Neutrophil (primary cell): ENCODE measurements around the gene NINJ1.
A peak's percentile ranks its signal among the peaks of the same experiment; 100 is the strongest.

ENCODE experiments used
- H3K27ac ChIP-seq: fragments of 200-600 bp; sonication (generic); 2 replicates; pipeline ENCODE4 v1.5.1; 2016; ENCODE audit warnings: mild to moderate bottlenecking, moderate library complexity
- H3K27me3 ChIP-seq: fragments of 200-600 bp; sonication (generic); 2 replicates; pipeline ENCODE4 v1.6.0; 2016; ENCODE audit warnings: mild to moderate bottlenecking
- H3K36me3 ChIP-seq: fragments of 200-600 bp; sonication (generic); 2 replicates; pipeline ENCODE4 v1.5.1; 2017
- H3K4me1 ChIP-seq, 2 experiments: fragments of 200-600 bp in 1 of 2; sonication (generic) in 1 of 2; 1 replicate in 1 of 2; 2 replicates in 1 of 2; pipeline versions ENCODE4 v1.5.1 to v1.6.1; 2013 to 2016; ENCODE audit warnings: low read depth in 1 of 2, low read length in 1 of 2, mild to moderate bottlenecking in 1 of 2, moderate library complexity in 1 of 2; ENCODE audit not compliant: control insufficient read depth in 1 of 2, insufficient read depth in 1 of 2
- H3K4me3 ChIP-seq, 2 experiments: fragments of 200-600 bp in 1 of 2; sonication (generic) in 1 of 2; 1 replicate in 1 of 2; 2 replicates in 1 of 2; pipeline ENCODE4 v1.5.1; 2013 to 2016; ENCODE audit warnings: low read depth in 1 of 2, low read length in 1 of 2, mild to moderate bottlenecking in 1 of 2, moderate library complexity in 1 of 2
- H3K9me3 ChIP-seq: fragments of 200-600 bp; sonication (generic); 2 replicates; pipeline ENCODE4 v1.5.1; 2016
- TF ChIP-seq, protein P1 (sequence below): fragments of 200-600 bp; sonication (generic); IDR thresholded peaks from 2 replicates; pipeline ENCODE4 v1.5.1; 2016; ENCODE audit warnings: antibody characterized with exemption

NINJ1 gene

DNA sequence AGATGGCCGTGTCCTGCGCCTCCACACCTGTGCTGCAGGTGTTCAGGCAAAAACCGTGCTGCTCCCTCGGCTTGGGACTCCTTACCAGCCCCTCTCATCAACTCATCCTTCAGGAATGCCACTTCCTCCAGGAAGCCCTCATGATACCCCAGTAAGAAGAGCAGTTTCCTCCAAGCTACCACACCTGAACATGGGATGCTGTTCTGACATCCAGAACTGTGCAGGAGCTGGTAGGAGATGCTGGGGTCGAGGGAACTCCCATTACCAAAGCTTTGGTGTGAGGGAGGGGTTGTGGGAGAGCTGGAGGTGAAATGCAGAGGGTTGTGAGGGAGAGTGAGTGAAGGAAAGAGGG, 19.1 kb downstream of the NINJ1 start:
- H3K27ac ChIP-seq, result peak overlapping the region; percentile 100
- peak overlapping the region; percentile 10 to 57 for H3K4me3 ChIP-seq
- H3K27me3 ChIP-seq, result no peaks in the 10 kb centered on the region
- H3K4me1 ChIP-seq, result peaks cover 92 to 100% of the 10 kb centered on the region in 2 experiments
- H3K36me3 ChIP-seq, result peaks cover 19% of the 10 kb centered on the region
- TF ChIP-seq, protein P1, sequence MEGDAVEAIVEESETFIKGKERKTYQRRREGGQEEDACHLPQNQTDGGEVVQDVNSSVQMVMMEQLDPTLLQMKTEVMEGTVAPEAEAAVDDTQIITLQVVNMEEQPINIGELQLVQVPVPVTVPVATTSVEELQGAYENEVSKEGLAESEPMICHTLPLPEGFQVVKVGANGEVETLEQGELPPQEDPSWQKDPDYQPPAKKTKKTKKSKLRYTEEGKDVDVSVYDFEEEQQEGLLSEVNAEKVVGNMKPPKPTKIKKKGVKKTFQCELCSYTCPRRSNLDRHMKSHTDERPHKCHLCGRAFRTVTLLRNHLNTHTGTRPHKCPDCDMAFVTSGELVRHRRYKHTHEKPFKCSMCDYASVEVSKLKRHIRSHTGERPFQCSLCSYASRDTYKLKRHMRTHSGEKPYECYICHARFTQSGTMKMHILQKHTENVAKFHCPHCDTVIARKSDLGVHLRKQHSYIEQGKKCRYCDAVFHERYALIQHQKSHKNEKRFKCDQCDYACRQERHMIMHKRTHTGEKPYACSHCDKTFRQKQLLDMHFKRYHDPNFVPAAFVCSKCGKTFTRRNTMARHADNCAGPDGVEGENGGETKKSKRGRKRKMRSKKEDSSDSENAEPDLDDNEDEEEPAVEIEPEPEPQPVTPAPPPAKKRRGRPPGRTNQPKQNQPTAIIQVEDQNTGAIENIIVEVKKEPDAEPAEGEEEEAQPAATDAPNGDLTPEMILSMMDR, result no peak
- H3K9me3 ChIP-seq, result no peaks in the 10 kb centered on the region

DNA sequence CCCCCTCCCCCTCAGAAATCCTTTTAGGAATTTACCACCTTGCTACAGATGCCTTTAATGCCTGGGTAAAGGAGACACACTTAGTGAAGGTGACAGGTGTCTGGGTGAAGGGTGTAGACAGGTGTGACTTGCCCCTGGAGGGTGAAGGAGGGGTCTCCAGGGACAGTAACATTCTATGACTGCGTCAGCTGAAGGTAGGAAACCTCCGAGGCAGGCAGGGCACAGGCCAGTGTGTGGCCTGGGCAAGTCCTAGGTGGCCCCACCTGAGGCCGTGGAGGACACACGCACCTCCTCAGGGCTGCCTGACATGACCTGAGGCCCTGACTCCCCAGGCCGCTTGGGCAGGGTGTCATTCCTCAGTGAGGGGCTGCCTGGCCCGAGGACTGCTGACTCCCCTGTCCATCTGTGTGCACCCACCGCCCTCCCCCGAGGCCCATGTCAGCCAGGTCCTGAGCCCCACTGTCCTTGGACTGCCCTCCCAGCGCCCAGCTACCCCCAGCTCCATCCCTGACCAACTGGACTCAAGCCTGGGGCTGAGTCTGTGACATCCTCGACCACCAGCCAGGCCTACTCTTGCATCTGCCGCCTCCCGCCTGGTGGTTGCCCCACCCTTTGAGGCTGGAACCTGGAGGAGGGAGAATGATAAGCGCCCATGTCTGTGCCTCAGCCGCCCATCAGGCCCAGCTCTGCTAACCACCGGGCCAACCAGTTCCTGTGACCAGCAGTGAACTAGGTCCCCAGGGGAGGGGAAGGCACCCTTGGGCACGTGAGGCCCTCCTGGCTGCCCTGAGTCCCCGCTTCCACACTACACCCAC, 19.7 kb downstream of the NINJ1 start:
- Histone ChIP-seq H3K9me3 (no peaks in the 10 kb centered on the region), H3K27me3 (no peaks in the 10 kb centered on the region), H3K4me1 (peaks cover 93 to 100% of the 10 kb centered on the region in 2 experiments), H3K36me3 (peaks cover 19% of the 10 kb centered on the region), H3K27ac (peak overlapping the region; percentile 100), H3K4me3 (peak overlapping the region; percentile 46 to 57)
- TF ChIP-seq, protein P1, result no peak

DNA sequence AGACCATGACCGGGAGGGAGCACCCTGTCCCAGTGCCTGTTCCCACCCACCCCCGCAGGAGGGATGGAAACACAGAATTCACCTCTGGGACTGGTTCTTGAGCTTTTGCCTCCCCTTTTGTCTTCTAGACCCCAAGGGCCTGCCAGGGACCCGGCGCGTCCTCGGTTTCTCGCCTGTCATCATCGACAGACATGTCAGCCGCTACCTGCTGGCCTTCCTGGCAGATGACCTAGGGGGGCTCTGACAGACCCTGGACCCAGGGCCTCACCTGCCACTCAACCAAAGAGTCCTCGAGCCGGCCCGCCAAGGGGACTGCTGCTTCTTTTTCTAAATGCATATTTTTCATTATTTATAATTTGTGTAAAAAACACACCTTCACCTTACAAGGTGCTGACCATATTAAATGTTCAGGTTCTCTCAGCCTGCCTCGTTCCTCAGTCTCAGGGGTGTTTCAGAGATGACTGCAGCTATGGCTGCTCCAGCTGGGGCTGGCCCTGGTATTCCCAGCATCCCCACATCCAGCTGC, 21.1 kb downstream of the NINJ1 start:
- H3K36me3 ChIP-seq, result peaks cover 31% of the 10 kb centered on the region

DNA sequence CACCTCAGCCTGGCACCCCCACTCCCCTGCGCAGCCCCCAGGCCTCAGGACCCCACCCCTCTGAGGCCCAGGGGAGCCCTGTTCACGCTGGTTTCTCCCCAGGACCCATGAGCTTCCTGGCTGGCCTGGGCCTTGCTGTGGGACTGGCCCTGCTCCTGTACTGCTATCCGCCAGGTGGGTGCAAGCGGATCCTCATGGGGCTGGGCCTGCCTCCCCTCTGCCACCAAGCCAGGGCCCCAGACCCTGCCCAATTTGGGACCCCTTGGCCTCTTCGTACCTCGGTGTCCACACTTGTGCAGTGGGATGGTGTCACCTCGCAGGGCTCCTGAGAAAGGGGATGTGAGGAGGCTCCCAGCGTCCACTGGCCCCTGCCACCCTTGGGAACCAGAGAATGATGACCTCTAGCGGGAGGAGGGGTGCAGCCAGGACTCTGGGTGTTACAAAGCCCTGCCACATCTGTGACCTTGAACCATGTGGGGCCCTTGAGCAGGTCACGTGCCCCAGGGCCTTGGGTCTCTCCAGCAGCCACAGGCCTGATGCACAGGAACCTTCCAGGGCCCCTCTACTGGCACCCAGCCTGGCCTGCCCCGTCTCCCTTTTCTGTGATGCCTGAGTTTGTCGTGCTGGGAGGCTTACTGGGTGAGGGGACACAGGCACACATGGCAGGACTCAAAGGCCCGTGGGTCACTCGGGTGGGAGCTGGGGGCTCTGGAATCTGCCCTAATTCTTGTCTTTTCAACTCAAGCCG, 21.8 kb downstream of the NINJ1 start:
- Histone ChIP-seq H3K4me3 (peak overlapping the region; percentile 46 to 57), H3K4me1 (peaks cover 85 to 98% of the 10 kb centered on the region in 2 experiments), H3K36me3 (peaks cover 38% of the 10 kb centered on the region), H3K27ac (peak overlapping the region; percentile 100), H3K9me3 (no peaks in the 10 kb centered on the region), H3K27me3 (no peaks in the 10 kb centered on the region)
- TF ChIP-seq, protein P1, result peak; percentile 2

More for the DNA sequence above, 21.1 kb downstream of the NINJ1 start:
- H3K9me3 ChIP-seq, result no peaks in the 10 kb centered on the region
- H3K4me3 ChIP-seq, result peak overlapping the region; percentile 46 to 57
- H3K27ac ChIP-seq, result peak overlapping the region; percentile 100
- H3K27me3 ChIP-seq, result no peaks in the 10 kb centered on the region
- peaks cover 91 to 100% of the 10 kb centered on the region in 2 experiments for H3K4me1 ChIP-seq
- TF ChIP-seq, protein P1, result no peak

DNA sequence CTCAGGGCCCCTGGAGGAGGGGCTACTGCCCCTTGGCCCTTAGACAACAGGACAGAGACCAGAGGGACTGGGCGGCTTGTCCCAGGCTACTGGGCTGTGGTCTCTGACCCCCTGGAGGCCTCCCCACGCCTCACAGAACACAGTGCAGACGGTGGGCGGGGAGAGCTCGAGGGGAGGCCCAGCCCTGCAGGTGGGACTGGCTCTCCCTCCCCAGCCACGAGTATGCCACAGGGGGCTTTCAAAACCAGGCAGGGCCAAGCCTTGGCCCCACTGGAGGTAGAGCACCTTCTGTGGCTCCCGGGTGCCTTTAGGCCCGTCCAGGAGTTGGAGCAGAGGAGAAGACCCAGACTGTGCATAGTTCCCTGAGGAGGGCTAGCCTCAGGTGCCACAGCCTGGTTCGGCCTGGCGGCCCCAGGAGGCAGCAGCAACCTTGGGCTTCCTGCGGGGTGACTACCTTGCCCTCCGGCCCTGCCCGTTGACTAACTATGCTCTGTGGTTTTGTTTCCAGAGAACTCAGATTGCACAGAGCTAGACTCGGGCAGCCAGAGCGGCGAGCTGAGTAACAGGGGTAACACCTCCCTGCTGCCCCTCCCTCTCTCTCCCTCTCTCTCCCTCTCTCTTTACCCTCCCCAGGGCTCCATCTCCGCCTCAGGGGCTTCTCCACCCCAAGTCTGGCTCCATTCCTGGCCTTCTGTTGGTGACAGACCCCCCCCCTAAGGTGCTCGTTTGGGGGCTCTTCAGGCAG, 22.5 kb downstream of the NINJ1 start:
- peaks cover 42% of the 10 kb centered on the region for H3K36me3 ChIP-seq

More for the DNA sequence above, 22.5 kb downstream of the NINJ1 start:
- TF ChIP-seq, protein P1, result no peak
- Histone ChIP-seq H3K27me3 (no peaks in the 10 kb centered on the region), H3K4me1 (peaks cover 77 to 91% of the 10 kb centered on the region in 2 experiments), H3K9me3 (no peaks in the 10 kb centered on the region), H3K4me3 (peak overlapping the region; percentile 46 to 57), H3K27ac (peak overlapping the region; percentile 100)
